ENCODE measurements around the gene AANAT.

Gene AANAT

DNA sequence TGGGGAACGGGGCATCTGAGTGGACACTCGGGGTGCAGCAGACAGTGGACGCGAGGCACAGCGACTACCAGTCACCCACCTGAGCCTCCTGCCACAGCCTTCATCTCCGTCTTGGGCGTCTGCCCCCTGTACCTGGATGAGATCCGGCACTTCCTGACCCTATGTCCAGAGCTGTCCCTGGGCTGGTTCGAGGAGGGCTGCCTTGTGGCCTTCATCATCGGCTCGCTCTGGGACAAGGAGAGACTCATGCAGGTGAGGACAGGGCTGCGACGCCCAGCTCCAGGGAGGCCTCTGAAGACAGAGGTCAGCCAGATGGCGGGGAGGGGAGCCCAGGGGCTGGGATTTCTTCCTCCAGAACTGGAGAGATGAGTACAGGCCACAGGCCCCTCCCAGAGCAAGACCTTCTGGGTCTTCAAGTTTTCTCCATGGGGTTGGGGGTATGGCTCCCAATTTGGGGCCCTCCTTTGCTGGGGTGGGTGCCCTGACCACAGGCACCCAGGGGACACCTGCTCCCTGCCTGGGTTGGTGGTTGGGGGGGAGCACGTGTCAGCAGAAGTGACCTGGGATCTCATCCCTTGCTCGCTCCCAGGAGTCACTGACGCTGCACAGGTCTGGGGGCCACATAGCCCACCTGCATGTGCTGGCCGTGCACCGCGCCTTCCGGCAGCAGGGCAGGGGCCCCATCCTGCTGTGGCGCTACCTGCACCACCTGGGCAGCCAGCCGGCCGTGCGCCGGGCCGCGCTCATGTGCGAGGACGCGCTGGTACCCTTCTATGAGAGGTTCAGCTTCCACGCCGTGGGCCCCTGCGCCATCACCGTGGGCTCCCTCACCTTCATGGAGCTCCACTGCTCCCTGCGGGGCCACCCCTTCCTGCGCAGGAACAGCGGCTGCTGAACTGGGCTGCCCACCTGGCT lies 1.9 kb downstream of the AANAT start:
- no peak for DNase-seq

DNA sequence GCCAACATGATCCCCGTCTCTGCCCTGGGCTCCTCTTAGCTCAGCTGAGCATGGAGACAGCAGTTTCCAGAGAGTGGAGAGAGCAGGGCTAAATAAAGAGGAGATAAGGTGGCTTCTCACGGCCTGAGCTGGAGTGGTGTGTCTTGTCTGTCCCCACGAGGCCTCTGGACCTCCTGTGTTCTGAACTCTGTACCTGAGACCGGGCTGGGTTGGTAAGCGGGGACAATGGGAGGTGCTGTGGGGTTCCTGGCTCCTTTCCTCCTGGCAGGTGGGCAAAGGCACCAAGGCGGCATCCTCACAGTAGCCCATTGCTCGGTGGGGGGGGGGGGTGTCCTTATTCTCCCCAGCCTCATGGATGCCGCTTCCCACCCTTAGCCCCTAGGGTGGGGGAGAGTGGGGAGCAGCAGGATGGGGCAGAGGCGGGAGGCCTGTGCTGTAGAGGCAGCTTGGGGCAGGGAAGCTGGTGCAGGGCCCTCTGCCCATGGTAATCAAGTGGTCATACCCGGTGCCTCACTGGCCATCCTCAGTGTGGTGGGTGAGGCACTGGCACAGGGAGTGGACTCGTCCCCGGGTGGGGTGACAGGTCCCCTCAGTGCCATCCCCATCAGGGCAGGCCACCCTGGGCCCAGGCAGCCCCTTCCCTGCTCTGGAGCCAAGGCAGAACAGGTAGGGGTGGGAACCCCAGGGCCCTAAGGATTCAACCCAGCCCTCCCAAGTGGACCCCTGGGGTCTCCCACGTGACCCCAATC lies 2.8 kb downstream of the AANAT start:
- DNase-seq, result no peak

DNA sequence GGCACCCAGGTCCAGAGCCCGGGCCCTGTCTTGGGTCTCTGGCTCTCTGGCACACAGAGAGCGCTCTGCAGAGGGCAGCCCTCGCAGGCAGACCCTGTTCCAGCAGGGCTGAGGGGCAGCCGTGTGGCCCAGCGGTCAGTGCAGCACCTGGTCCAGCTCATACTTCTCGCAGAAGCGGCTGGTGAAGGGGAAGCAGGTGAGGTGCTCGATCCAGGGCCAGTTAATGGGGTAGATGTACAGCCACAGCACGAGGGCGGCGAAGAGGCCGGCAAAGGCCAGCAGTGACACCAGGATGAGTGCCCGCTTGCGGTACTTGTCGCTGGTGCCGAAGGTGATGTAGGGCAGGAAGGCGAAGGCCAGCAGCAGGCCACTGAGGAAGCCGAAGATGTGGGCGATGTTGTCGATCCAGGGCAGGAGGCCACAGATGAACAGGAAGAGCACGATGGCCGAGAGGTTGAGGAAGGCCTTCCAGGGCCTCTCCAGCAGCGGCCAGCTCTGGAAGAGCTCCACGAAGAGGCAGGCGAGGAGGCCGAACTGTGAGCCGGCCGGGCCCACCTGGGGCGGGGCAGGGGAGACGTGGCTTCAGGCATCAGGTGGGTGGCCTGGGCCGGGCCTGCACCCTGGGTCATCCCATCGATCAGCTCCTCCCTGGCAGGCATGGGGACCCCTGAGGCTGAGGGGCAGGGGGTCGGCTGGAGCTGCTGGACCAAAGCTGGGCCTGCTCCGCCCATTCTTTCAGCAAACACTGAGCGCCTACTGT lies 4.3 kb downstream of the AANAT start:
- DNase-seq, result no peak

DNA sequence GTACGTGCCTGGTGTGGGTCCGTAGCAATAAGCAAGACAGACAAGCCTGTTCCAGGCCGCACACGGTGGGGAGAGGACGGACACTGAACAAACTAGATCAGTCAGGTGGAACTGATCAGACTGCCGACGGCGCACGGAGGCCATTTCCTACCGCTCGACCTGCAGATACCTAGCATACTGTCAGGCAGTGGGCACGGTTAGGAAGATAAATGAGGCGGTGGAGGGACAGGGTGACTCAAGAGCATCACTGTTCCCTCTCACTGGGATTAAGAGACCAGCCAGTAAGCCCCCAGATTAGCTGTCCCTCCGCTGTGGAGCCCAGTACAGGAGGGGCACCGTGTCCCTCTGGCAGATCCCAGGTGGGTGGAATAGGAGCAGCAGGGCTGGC lies 4.8 kb downstream of the AANAT start:
- no peak for DNase-seq

DNA sequence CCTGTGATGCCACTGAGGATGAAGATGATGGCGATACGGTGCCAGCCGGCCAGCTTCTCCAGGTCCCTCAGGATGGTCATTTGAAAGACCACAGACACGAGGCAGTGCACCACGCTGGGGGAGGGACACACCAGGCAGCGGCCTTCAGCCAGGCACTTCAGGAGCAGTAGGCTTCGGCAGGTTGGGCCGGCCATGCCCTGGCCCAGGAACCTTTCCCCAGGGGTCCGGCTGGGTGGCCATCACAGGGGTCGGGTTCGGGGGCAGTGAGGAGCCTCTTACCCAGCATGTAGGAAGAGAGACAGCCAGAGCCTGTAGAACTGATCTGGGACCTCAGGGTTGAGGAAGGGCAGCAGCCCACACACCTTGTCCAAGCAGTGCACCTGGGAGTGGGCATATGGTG lies 5.3 kb downstream of the AANAT start:
- no peak for DNase-seq

DNA sequence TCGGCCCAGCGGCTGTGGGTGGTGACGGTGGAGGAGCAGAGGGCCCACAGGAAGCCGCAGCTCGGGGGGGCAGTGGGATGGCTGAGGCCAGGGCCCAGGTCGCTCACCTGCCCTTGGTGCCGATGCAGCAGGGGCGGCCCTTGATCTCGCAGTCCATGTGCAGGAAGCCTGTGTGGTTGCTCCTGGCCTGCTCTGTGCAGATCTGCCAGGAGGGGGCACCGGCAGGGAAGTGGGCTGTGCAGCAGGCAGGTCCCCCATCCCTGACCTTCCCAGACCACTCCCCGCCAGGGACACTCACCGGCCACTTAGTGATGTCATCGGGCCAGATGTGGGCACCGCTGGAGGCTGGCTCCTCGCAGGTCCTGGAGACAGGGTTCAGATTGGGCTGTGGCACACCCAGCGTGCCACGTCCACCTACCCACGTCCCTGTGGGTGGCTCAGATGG lies 6.2 kb downstream of the AANAT start:
- no peak for DNase-seq

DNA sequence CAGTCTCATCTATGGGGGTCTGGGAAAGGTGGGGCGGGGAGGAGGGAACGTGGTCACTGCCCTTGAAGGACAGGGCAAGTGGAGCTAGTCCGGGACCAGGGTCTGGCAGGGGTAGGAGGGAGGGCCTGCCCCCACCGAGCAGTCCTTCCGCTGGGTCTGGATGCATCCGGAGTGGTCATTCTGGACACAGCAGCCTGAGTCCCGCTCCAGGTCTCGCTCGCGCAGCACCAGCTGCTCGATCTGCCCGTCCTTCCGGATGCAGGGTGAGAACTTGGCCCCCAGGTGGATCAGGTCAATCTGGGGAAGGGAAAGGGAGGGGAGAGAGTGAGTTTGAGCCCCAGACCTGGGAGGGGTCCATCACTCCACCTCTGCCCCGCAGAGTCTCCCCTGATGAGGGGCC lies 6.8 kb downstream of the AANAT start:
- DNase-seq, result no peak

DNA sequence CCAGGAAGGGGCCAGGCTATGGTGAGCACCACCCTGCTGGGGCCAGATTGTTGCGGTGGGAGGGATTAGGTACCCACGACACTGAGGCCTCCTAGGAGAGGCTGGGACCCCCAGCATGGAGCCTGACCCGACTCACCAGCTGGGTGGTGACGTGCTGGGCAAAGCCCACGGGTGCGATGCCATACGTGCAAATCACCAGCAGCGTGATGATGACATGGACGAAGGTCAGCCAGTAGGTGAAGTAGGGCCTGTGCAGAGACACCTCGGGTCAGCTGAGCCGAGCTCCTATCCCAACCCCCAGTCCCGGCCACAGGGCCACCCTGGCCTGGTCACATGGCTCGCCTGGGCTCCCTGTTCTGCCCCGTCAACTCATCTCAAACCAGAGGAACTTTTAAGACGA lies 7.5 kb downstream of the AANAT start:
- DNase-seq, result no peak

DNA sequence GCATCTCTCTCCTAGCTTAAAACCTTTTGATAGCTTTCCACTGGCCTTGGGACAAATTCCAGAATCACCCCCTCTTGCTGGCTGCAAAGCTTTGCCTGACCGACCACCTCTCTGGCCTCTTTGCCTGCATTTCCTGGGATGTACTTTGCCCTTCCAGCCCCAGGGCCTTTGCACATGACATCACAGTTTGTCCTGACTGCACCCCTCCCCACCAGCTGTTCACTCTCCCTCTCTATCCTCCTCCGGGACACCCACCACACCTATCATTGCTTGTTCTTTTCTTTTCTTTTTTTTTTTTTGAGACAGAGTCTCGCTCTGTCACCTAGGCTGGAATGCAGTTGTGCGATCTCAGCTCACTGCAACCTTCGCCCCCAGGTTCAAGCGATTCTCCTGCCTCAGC lies 7.9 kb downstream of the AANAT start:
- no peak for DNase-seq

DNA sequence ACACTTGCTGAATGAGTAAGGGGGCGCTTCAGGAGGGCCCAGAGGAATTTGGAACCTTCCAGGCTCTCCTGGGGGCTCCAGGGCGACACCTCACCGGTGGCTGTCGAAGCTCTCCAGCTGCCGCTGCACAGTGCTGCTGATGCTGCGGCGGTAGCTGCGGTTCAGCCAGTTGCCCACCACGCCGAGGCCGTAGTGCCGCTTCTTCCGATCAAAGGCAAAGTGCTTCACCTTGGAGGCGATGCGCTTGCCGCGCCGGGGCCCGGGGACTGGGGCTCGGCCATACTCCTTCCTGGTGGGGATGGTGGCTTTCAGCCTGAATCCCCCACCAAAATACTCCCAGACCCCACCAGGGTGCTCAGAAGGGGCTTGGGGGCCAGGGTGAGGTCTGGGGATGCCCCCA lies 9.3 kb downstream of the AANAT start:
- DNase-seq, result no peak

DNA sequence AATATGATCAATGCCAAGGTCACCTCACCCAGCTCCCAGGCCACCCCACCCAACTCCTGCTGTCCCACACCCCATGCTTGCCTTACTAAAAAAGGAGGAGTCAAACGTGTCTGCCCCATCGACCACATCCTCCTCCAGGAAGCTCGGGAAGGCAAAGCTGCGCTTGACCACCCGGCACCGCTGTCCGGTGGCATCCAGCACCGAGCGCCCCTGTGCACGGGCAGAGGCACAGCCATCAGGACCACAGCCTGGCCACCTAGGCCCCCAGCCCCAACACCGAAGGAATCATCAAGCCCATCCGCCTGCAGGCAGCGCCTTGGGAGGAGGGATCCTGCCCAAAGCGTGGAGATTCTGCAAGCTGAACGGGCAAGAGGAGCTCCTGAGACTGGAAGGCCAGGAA lies 10.2 kb downstream of the AANAT start:
- DNase-seq, result no peak

DNA sequence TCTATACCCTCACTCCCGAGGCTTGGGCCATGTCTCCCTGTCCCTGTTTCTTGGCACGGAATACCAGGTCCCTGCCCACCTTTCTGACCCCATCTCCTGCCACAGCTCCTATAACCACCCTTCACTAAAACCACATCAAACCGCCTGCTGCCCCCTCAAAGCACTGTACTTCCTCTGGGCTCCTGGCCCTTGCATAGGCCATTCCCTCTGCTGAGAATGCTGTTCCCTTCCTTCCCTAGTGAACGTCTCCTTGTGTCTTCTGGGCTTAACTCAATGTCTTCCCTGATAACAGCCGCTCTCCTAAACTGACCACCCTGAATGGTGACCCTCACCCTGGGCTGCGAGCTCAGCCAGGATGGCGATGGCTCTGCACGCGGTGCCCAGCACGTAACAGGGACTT lies 10.7 kb downstream of the AANAT start:
- DNase-seq, result no peak

DNA sequence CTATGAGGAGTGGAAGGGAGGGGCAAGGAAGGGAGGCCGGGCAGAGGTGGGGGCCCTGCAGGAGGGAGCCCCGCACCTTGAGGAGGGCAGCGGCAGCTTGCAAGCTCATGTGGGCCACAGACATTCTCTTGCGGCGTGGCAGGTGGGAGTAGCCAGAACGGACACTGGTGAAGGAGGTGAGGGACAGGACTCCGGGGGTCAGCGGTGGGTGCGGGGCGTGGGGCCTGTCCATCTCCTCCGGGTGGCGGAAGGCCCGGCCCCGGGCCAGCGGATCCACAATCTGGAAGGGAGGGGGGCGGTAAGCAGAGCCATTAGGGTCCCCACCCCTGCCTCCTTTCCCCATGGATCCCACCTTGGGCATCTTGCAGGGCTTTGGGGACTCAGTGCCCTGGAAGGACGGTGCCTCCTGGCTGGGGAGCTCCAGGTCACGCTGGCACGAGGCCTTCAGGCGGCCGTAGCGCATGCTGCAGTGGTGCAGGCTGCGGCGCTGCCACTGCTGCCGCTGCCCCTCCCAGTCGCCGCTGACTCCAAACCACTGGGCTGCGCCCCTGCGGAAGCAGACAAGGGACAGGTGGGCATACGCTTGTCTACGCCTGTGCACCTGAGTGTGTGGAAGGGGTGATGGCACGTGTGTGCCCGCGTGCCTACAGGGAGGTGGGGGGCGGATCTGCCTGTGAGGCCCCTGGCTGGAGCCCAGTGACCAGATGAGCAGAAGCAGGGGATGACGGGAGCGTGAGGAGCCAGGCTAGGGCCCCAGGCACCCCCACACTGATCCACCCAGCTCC lies 11.5 kb downstream of the AANAT start:
- no peak for DNase-seq

DNA sequence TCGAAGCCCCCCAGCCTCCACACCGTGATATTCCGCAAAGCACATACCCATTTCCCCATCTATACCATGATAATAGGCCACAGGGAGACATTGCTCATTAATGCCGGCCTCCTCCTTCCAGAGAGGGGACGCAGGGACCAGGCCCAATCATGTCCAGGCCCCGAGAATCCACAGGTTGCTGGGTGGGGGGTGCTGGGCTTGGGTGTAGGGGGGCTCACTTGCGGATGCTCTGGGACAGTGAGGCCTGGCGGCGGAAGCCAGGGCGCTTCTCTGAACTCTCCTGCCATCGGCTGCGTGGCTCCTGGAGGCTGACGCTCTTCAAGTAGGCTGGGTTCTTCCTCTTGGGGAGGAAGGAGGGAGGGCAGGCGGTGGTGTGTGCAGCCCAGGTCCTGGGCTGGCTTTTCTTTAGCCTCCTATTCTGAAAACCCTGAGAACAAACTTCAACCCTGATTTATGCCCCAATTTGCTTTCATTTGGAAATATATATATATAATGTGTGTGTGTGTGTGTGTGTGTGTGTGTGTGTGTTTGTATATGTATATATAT lies 12.2 kb downstream of the AANAT start:
- no peak for DNase-seq

DNA sequence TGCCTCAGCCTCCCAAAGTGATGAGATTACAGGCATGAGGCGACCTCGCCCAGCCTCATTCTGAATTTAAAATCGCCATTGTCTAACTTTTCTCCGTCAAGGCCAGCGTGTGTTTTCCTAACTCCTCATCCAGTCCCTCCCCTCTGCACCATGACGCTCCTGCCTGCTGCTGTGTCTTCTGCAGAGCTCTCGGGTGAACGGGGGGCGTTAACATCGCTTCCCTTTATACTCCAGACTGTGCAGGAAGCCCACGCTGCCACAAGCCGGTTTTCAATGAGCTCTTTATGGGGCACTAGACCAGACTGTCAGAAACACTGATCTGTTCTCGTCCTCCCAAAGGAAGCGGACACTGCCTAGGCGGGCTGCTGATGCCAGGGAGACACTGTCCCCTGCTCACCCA lies 13.2 kb downstream of the AANAT start:
- DNase-seq, result peak in 1 of 2 donors; percentile 24

DNA sequence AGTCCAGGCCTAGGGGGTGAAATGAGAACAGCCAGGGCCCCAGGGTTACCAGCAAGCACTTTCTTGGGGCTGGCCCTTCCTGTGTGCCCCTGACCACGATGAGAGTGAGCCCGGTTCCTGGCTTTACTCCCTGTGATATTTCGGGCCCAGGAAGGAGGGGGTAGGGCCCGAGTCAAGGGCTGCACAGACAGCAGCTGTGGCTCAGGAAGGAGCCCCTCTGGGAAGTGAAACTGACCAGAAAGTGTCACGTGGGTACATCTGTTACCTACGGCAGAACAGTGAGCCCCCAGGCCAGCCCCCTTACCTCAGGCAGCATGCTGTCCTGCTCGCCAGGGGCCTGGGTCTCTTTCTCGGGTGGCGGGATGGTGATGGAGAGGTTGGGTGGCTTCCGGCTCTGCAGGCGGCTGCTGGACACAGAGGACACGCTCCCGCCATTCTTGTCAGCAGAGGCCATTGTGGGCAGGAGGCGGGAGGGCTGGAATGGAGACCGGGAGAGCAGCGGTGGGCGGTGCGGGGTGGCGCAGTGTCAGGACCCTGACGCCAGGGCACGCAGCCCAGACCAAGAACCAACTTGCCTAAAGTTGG lies 13.8 kb downstream of the AANAT start:
- peak in 1 of 2 donors; percentile 66 for DNase-seq

DNA sequence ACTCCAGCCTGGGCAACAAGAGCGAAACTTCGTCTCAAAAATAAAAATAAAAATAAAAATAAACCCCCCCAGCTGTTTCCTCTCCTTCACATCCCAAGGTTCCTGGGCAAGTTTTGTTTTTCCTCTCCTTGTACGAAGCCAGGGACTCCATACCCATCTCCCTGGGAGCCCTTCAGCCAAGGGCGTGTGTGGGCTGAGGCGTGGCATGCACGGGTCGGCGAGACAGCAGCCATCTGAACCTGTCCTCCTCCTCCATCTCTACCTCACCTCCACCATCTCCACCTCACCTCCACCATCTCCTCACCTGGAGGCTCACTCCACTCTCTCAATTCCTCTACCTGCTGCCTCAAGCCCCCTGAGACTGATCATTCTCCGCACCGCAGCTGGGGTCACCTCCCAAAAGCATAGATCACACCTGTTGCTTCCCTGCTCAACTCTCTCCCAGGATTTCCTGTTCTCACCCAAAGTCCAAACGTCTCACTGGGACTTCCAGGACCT lies 16.9 kb downstream of the AANAT start:
- DNase-seq, result no peak

DNA sequence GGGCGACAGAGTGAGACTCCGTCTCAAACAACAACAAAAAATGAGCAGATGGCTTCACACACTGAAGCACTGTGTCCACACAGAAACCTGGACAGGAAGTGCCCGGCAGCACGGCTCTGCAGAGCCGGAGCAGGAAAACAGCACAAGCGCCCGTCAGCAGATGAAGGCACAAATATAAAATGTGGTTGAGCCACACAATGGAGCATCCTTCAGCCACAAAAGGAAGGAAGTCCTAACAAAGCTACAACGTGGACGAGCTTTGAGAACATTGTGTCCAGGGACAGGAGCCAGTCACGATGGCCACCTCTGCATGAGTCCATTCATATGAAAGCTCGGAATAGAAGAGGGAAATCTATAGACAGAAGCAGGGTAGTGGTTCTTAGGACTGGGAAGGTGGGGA lies 18.2 kb downstream of the AANAT start:
- DNase-seq, result no peak

DNA sequence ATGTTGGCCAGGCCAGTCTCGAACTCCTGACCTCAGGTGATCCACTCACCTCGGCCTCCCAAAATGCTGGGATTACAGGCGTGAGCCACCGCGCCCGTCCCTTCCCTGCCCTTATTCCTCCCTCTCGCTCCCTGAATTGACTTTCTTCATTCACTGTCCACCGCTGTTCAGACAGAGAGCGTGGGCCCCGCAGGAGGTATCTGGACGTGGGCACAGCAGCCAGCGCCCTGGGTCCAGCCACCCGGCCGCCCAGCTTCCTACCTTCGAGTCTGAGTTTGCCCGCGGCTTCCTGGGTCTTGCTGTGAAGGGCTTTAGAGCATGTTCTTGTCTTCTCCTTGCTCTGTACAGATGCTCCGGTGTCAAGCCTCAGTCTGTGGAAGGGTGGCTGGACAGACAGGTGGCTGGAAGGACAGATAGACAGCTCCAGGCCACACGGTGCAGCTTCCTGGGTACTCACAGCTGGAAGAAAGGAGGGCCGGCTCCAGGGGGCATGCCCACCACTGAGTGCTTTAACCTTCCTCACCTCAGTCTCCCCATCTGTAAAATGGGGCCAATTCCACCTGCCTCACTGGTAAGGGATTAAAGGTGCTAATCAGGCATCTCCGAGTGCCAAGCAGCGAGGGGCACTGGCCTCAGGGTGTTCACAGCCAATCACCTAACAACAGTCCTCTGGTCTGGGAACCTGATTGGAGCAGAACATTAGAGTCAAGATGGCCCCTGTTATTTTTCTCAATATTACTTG lies 20.2 kb downstream of the AANAT start:
- no peak for DNase-seq

DNA sequence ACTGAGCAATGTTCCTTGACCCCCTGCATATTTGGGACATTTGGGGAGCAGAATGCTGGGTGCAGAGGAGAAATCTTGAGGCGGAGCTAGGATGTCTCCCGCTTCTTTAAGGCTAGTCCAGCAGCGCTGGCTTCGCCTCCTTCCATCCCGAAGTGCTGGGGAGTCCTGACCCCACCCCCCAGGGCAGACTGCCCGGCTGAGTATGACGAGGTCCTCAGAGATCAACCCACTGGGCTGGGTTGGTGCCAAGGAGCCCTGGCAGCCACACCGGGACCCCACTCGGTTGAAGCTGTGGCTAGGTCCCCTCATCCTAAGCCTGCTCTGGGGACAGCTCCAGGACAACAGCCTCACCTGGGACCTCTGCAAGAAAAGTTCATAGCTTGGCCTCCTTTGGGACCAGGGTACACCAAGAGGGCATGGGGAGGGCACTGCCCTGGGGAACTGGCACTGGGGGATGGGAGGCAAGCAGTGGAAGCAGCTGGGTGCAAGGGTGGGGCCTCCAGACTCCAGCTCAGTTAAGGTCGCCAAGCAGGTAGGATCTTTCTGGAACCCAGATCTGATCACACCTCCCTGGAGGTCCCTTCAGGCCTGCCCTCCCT lies 22.8 kb downstream of the AANAT start:
- DNase-seq, result no peak

Data from CD4-positive, alpha-beta T cell treated with Interleukin-1 beta for 1 hour (primary cell).